GM19099 (cell line): ENCODE results near the gene SLC4A1AP.

Experiments
- POLR2A ChIP-seq: IDR thresholded peaks from 3 replicates; pipeline ENCODE4 v1.6.1; 2011; ENCODE audit warnings: low read depth; ENCODE audit not compliant: insufficient read length; ENCODE audit errors: extremely low read depth

Gene SLC4A1AP

DNA sequence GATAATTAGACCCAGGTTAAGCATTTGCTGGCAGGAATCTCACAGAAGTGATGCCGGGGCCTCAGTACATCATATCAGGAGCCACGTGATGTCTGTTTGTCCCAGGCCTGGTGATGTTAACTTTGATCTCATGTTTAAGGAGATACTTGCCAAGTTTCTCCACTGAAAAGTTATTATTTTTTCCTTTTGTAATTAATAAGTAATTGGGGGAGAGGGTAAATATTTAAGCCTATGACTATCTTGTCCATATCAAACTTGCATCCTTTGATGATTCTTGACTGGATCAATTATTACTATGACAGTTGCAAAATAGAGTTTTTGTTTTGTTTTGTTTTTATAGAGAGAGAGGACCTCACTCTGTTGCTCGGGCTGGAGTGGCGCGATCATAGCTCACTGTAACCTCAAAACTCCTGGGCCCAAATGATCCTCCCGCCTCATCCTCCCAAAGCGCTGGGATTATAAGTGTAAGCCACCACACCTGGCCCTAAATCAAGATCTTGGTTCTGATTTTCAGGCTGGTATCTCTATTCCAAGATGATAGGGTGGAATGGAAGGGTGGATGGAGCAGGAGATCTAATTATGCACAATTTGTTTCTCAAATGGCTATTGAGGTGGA, 46.4 kb downstream of the SLC4A1AP start:
- TF ChIP-seq POLR2A, result no peak

DNA sequence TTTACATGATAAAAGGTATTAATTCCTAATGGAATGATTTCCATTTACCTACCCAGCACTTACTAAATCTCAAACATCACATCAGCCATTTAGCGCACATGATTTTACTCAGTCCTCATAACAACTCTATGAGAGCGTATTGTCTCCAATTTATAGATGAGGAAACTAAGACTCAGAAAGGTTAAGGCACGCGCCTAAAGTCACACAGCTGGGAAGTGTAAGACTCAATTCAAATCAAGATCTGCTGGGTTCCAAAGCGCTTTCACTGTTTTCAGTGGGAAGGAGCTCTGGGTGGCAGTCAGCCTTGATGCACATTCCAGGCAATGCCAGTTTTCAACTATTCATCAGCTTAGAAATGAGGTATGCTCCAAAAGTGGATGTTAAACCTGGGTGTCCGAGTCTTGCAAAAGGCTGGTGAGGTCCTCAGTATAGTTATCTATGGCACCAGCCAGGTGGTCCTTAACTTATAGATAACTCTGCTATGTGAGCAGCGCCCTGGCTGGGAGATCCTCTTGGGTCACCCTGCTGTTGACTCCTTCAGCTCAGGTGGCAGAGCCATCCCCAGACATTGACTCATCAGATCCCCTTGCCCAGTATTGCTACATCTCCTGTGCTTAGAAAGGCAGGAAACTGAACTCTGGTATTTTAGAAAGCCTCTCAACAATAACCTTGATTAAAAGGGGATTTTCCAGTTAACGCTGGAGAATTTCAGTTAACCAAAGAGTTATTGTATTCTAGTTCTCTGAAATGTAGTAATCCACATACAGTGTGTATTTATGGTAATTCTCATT, 47.1 kb downstream of the SLC4A1AP start:
- TF ChIP-seq POLR2A, result no peak

DNA sequence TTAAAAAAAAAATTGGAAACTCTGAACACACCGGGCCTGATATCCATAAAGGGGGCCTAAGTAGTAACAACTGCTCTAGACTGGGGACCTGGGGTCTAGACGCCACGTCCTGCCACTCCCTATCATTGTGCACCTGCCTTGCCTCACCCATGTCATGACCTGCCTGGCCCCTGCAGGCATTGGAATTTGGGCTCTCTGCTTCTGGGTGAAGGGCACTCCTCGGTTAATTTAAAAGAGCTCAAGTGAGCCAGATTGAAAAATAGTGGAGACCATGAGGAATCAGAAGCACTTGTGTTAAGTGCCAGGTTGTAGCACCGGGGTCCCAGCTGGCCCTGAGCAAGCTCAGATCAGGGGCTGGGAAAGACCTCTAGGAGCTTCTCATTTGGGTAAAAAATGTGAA, 48.1 kb downstream of the SLC4A1AP start:
- no peak for TF ChIP-seq POLR2A

DNA sequence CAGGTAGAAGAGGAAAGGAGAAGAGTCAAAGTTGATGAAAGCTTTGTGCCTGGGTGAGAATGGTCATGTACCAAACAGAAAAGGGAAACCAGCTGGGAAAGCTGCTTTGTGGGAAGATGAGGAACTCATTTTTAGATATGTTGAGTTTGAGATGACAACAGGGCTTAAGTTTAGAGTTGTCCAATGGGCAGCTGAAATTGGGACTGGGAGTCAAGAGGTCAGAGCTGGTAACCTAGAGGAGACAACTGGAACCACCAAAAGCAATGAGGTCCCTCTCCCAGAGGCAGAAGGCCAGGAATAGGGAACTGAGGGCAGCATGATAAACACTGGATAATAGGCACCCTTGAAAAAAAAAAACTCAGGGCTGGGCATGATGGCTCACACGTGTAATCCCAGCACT, 48.8 kb downstream of the SLC4A1AP start:
- TF ChIP-seq POLR2A, result no peak

DNA sequence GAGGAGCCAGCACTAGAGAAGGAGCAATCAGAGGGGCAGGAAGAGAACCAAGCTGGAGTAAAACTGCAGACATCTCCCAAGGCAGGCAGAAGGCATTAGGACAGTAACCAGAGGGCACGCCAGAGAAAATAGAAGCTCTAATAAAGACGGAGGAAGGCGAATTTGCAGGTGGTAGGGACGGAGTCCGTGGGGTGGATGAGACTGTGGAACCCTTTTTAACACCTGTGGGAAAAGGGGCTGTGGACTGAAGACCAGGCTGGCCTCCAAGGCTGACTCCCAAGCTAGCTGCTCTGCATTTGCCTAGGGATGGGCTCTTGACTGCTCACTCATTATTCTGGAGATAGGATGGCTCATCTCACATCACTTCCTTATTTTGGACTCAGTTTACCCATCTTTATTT, 49.5 kb downstream of the SLC4A1AP start:
- no peak for TF ChIP-seq POLR2A

DNA sequence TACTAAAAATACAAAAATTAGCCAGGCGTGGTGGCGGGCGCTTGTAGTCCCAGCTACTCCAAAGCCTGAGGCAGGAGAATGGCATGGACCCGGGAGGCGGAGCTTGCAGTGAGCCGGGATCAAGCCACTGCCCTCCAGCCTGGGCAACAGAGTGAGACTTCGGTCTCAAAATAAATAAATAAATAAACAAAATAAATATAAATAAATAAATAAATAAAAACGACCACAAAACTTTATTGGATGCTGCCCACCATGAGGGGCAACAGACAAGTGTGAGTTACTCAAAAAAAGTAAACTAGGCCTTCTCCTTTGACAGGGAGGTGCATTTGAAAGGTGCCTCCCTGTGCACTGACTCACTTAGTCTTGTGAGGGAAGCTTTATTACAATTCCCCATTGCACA, 50.4 kb downstream of the SLC4A1AP start:
- no peak for TF ChIP-seq POLR2A

DNA sequence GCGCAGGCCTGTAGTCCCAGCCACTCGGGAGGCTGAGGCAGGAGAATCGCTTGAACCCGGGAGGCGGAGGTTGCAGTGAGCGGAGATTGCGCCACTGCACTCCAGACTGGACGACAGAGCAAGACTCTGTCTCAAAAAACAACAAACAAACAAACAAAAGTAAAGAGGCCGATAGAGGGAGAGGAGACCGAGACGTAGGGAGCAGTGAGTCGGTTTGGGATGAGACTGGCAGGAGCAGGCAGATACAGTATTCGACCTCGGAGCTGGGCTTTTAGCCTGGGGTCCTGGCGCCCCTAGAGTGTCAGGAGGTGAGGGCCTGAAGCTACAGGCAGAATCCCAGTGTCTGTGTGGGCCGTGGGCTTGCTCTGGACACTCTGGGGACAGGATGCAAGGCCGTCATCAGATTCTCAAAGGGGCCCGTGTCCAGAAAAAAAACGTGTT, 51.2 kb downstream of the SLC4A1AP start:
- TF ChIP-seq POLR2A, result no peak

DNA sequence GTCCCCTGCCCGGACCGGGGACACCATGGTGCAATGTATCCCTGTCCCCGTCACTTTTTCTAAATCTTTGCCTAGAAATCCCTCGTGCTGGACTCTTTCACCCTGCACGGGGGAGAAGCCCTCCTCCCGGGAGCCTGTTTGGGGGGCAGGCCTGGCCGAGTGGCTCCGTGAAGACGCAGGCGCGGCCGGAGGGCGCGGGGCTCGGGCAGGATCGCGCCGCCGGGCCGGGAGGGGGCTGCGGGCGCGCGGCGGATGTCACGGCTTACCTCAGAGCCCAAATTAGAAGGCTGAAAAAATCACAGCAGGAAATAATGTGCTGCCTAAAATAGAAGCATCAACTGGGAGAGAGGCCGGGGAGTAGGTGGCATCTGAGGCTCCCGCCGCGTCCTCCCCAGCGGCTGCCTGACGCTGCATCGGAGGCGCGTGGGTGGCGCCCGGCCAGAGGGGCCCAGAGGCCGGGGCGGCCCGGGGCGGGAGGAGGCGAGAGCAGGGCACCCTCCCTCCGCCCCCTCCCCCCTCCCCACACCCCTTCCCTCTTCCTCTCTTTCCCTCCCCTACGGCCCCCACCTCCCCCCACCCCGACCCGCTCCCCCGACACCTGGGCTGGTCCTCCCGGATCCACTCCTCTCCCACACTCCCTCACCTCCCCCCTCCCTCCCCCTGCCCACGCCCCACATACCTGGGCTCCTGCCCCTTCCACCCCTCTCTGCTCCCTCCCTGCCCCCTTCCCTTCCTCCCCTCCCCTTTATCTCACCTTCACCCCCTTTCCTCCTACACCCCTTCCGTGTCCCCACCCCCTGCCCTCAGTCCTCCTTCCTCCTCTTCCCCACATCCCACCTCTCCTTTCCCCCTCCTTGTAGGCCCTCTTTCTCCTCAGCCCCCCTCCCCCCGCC, 51.9 kb downstream of the SLC4A1AP start:
- no peak for TF ChIP-seq POLR2A

DNA sequence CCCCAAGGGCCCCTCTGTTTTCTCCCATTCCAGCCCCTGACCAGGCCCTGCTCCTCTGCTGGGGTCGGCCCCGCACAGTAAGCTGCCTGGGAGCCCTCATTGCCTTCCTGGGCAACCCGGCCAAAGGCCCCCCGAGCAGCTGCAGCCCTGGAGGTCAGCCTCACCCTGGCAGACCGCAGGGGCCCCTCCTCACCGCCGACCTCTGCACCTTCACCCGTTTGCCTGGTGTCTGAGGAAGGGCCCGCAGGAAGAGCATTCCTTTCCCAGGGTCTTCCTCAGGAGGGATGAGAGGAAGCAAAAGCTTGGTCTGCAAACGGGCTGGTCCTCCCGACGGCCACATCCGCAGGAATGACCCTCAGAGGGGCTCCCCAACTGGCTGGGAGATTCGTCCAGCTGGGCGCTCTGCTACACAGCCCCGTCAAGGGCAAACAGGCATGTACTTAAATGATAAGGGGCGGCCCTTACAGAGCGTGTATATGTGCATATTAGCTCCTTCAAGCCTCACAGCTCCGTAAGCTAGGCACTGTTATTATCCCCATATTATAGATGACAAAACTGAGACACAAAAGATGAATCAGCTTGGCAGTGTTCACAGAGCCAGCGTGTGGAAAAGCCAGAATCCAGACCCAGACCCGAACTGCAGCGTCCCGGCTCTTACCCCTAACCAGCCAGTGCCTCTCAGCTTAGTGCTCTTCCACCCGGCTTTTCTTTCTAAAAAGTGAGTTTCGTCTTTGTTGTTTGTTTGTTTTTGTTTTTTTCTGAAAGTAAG, 52.8 kb downstream of the SLC4A1AP start:
- TF ChIP-seq POLR2A, result no peak

DNA sequence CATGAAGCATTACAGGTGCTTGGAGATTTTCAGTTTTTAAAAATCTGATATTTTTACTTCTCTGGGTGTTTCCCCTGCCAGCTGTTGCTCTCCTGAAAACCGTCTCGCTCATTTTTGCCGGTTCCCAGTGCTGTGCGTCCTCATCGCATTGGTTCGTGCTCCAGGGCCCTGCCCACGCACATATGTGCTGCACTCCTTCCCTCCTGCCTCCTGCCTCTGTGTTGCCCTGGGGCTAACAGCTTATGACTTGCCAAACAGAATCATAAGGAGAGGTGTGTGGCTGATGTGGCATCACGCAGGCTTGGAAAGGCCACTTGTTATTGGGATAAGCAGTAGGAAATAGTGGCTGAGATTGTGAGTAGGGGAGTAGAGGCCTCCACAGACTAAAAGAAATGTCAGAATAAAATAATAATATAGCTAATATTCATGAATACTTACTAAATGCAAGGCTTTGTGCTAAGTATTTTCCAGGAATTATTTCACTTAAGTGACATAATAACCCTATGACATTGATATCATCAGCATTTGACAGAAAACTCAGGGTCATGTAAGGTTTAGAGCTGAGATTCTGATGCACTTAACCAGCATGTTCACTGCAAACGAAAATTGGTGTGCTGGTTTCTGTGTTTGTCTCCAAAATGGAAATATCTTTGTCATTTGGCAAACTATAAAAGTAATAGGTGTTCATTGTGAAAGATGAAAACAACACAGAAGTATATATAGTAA, 53.5 kb downstream of the SLC4A1AP start:
- TF ChIP-seq POLR2A, result no peak

DNA sequence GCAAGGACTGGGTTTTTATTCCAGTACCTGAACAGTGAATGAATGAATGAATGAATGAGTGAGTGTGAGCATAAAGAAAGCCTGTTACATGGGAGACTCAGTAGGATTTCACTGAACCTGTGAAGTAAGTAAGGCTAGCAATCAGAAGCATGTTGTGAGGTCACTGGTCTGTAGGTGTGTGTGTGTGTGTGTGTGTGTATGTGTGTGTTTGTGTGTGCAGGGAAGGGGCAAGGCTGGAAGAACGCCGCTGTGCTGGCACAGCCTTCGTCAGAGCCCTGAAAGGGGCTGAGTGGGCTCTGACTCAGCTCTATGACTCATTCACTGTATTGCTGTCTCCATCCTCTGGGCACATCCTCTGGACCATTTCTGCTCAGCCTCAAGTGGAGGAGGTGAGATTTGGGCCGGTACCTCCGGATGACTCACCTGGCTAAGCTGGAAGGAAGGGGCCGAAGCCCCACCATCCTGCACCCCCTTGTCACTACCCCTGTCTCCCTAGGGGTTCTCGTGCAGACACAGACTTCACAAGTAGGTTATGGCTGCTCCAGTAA, 56.4 kb downstream of the SLC4A1AP start:
- TF ChIP-seq POLR2A, result no peak

DNA sequence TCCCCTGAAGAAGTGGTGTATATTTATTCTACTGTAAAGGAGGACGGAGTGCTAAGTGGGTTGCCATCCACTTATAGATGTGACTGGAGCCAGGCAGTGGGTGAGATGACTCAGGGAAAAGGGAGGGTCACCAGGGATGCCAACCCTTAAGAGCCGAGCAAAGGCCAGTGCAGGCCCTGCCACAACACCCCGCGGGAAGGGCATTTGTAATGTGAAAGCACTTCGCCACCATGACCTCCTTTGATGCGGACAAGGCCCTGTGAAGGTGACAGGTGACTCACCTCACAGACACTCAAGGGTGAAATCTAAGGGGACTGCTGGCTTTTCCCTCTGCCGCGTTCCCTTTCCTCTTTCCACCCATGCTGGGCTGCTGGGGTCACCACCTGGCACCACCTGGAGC, 57.6 kb downstream of the SLC4A1AP start:
- no peak for TF ChIP-seq POLR2A

DNA sequence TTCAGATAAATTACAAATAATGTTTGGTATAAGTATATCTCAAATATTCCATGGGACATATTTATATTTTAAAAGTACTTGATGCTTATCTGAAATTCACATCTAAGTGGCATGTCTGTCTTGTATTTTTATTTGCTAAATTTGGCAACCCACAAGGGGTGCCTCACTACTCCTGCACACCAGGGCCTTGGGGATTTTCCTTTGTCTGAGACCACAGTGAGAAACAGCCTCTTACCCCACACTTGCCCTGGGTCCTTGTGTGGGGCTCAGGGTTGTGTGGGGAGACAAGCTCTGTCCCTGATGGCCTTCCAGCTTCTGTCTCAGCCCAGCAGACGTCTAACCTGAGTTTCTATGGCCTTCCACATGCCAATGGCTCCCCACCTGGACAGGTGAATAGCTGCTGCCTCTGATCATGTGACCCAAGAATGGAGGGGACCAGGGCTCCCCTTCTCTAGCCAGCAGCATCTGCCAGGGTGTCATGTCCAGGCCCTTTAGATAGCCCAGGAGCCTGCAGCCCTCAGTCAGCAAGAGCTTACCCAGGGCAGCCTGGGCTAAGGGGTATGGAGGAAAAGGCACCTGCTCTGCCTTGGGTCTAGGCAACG, 58.3 kb downstream of the SLC4A1AP start:
- no peak for TF ChIP-seq POLR2A
